ENCODE data around the gene FAM3D. TPM values are rescaled to one million over a fixed set of nuclear protein-coding genes. Genes with fewer than 3 reads are reported as not detected.

FAM3D gene
- total RNA-seq, 1 donor from 2014 or later, result 0.35 TPM

GRCh38 chr3:58672451-58672850, 5.9 kb upstream of the FAM3D start:
- H3K27me3 Mint-ChIP-seq (ENCODE audit: low read depth), result no peaks in the 10 kb centered on the region
- H3K4me1 Mint-ChIP-seq, result peaks cover 5% of the 10 kb centered on the region
- H3K9me3 Mint-ChIP-seq, result peaks cover 17% of the 10 kb centered on the region
- no peak overlapping the region for H3K4me3 Mint-ChIP-seq
- no peak overlapping the region for H3K27ac Mint-ChIP-seq (ENCODE audit: unreplicated experiment)
- DNase-seq (ENCODE audit: low read depth, low spot score), result no peak
- H3K36me3 Mint-ChIP-seq (ENCODE audit: low read depth), result peaks cover 9% of the 10 kb centered on the region
- TF ChIP-seq CTCF (conservative IDR thresholded peaks at IDR 0.05), result no peak

- no peak for DNase-seq (ENCODE audit: low read depth, low spot score)
- H3K36me3 Mint-ChIP-seq (ENCODE audit: low read depth), result peaks cover 2% of the 10 kb centered on the region
These were observed 4.0 kb upstream of the FAM3D start for GRCh38 chr3:58670506-58671135.

GRCh38 chr3:58668247-58668646, 1.7 kb upstream of the FAM3D start:
- H3K9me3 Mint-ChIP-seq, result peaks cover 2% of the 10 kb centered on the region
- H3K27ac Mint-ChIP-seq (ENCODE audit: unreplicated experiment), result no peak overlapping the region
- DNase-seq (ENCODE audit: low read depth, low spot score), result no peak

More at GRCh38 chr3:58670506-58671135, 4.0 kb upstream of the FAM3D start:
- TF ChIP-seq CTCF (conservative IDR thresholded peaks at IDR 0.05), result no peak
- Mint-ChIP-seq H3K4me3 (no peak overlapping the region), H3K27ac (ENCODE audit: unreplicated experiment) (no peak overlapping the region), H3K9me3 (peaks cover 14% of the 10 kb centered on the region), H3K4me1 (peaks cover 16% of the 10 kb centered on the region), H3K27me3 (ENCODE audit: low read depth) (no peaks in the 10 kb centered on the region)

GRCh38 chr3:58667704-58668103, 1.1 kb upstream of the FAM3D start:
- Mint-ChIP-seq H3K27ac (ENCODE audit: unreplicated experiment) (no peak overlapping the region), H3K36me3 (ENCODE audit: low read depth) (no peaks in the 10 kb centered on the region)

More at GRCh38 chr3:58668247-58668646, 1.7 kb upstream of the FAM3D start:
- TF ChIP-seq CTCF (conservative IDR thresholded peaks at IDR 0.05), result no peak
- H3K36me3 Mint-ChIP-seq (ENCODE audit: low read depth), result no peaks in the 10 kb centered on the region
- H3K27me3 Mint-ChIP-seq (ENCODE audit: low read depth), result no peaks in the 10 kb centered on the region
- peaks cover 16% of the 10 kb centered on the region for H3K4me1 Mint-ChIP-seq
- no peak overlapping the region for H3K4me3 Mint-ChIP-seq

GRCh38 chr3:58667229-58667628, 655 bp upstream of the FAM3D start:
- TF ChIP-seq CTCF (conservative IDR thresholded peaks at IDR 0.05), result no peak
- Mint-ChIP-seq H3K9me3 (peaks cover 2% of the 10 kb centered on the region), H3K4me3 (no peak overlapping the region), H3K36me3 (ENCODE audit: low read depth) (no peaks in the 10 kb centered on the region), H3K27me3 (ENCODE audit: low read depth) (no peaks in the 10 kb centered on the region), H3K4me1 (peaks cover 18% of the 10 kb centered on the region), H3K27ac (ENCODE audit: unreplicated experiment) (no peak overlapping the region)
- DNase-seq (ENCODE audit: low read depth, low spot score), result no peak

More at GRCh38 chr3:58667704-58668103, 1.1 kb upstream of the FAM3D start:
- Mint-ChIP-seq H3K27me3 (ENCODE audit: low read depth) (no peaks in the 10 kb centered on the region), H3K4me1 (peaks cover 16% of the 10 kb centered on the region), H3K4me3 (no peak overlapping the region), H3K9me3 (peaks cover 2% of the 10 kb centered on the region)
- DNase-seq (ENCODE audit: low read depth, low spot score), result no peak
- no peak for TF ChIP-seq CTCF (conservative IDR thresholded peaks at IDR 0.05)

Measured in neural crest cell (in vitro differentiated cells).